ENCODE data around the gene S1PR3. TPM values are rescaled to one million over a fixed set of nuclear protein-coding genes. Genes with fewer than 3 reads are reported as not detected.

The S1PR3 gene
- polyA plus RNA-seq, 4 donors = 53.9 to 68.3 (median 62.4) TPM

- DNase-seq (ENCODE audit: low read depth in 4 of 4, low spot score in 3 of 4) = no peak
Observed at GRCh38 chr9:88988796-88989641, 2.2 kb upstream of the S1PR3 start.

GRCh38 chr9:88990041-88990728 is 1.1 kb upstream of the S1PR3 start:
- no peak for DNase-seq (ENCODE audit: low read depth in 4 of 4, low spot score in 3 of 4)

GRCh38 chr9:88990729-88991065 is 571 bp upstream of the S1PR3 start:
- no peak for DNase-seq (ENCODE audit: low read depth in 4 of 4, low spot score in 3 of 4)

DNA sequence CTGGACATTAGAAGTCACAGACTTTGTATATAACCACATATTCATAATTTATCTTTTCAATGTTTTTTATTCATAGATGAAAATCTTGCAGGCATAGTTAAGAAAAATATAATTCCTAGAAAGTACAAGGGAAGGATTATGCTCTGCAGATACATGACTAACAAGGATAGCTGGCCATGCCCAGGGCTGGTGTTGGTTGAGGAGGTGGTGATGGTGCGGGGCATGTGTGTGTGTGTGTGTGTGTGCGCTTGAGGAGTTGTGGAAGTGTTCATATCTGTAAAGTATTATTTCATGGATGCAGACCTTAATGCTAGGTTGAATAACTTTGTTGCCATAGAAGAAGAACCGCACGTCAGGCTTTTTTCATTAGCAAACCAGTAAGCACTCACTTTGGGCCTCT is 1.3 kb downstream of the S1PR3 start:
- no peak for DNase-seq (ENCODE audit: low read depth in 4 of 4, low spot score in 3 of 4)

DNA sequence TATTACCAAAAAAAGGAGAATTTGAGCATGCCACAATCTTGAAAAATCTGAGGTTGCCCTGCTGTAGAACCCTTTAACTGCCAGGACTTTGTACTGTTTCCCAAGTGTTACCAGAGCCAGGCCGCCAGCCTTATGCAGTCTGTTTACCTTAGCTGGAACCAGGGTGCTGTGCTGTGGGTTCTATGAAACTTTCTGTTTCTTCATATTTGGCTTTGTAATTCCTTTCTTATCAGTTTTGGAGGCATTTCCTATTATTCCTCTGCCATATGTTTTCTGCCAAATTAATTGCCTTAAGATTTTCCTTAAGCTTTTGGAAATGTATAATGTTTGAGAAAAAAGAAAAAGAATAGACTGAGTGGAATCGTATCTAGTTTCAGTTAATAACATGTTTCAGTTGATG is 2.1 kb downstream of the S1PR3 start:
- no peak for DNase-seq (ENCODE audit: low read depth in 4 of 4, low spot score in 3 of 4)

- DNase-seq (ENCODE audit: low read depth in 4 of 4, low spot score in 3 of 4) = no peak
Observed at GRCh38 chr9:88993871-88994460, 2.7 kb downstream of the S1PR3 start.

- no peak for DNase-seq (ENCODE audit: low read depth in 4 of 4, low spot score in 3 of 4)
Observed at GRCh38 chr9:88994469-88995199, 3.4 kb downstream of the S1PR3 start.

DNA sequence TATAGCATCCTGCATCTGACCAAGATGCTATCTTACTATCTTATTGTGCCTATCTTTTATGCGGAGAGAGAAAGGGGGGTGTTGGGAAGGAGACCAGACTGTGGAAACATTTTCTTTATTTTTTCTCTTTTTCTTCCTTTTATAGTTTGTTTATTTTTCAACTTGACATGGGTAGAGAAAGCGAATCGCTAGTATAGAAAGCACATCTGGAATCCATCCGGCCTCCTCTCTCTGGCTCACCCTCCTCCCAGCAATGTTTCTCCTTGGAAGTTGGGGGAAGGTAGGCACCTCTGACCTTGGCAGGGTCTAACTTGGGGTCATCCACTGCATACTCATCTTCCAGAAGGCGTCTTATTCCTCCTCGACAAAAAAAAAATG is 3.9 kb downstream of the S1PR3 start:
- no peak for DNase-seq (ENCODE audit: low read depth in 4 of 4, low spot score in 3 of 4)

GRCh38 chr9:88995627-88996026 is 4.4 kb downstream of the S1PR3 start:
- no peak for DNase-seq (ENCODE audit: low read depth in 4 of 4, low spot score in 3 of 4)

GRCh38 chr9:88996046-88996920 is 5.0 kb downstream of the S1PR3 start:
- DNase-seq (ENCODE audit: low read depth in 4 of 4, low spot score in 3 of 4) = no peak

GRCh38 chr9:88996921-88997235 is 5.6 kb downstream of the S1PR3 start:
- DNase-seq (ENCODE audit: low read depth in 4 of 4, low spot score in 3 of 4) = no peak

DNA sequence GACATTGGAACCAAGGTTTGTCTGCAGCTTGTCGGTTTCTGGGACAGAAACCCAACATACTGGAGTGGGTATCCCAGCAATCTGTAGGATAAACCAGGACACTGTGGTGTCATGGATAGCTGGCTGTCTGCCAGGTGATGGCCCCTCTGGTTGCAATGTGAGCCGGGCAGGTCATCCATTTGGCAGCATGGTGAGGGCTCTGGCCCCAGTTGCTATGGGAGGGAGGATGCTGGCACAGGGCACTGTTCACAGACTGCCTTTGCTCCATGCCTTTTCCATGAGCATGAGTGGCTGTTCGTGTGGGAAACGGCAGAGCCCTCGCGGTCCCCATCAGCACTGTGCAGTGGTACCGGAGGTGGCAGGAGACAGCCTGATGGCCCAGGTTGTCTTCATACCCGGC is 6.4 kb downstream of the S1PR3 start:
- DNase-seq (ENCODE audit: low read depth in 4 of 4, low spot score in 3 of 4) = no peak

DNA sequence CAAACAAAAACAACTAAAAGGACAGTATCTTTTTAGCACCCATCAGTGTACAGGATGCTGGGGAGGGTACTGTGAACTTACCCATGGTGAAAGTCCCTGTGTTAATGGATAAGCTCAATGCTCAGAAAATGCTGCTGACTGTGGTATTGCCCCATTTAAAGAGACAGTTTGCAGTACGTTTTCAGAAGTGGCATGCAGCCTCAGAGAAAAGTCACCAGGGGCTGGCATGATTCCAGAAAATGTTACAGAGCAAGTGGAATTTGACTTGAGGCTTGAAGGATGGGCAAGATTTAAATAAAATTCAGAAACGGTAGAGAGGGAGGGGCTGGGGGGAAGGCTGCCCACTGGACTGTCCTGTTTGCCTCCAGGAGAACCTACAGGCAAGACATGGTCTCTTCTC is 7.2 kb downstream of the S1PR3 start:
- DNase-seq (ENCODE audit: low read depth in 4 of 4, low spot score in 3 of 4) = no peak

DNA sequence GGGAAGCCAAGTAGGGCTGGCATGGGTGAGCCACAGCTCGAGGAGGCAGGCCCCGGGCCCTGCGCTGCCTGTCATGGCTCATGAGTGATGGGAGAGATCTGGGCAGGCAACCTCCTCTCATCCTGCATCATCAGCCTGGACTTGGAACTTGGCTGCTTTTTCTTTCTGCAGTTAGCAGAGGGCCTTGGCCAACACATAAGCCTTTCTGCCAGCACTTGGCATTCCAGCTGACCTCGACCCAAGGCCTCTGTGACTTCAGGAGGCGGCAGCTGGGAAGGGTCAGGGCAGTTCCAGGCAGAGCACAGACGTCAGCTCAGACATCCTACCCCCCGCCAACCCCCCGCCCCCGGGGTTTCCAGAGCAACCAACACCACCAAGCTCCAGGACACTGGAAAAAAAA is 7.6 kb downstream of the S1PR3 start:
- no peak for DNase-seq (ENCODE audit: low read depth in 4 of 4, low spot score in 3 of 4)

GRCh38 chr9:89000371-89000781 is 9.1 kb downstream of the S1PR3 start:
- DNase-seq (ENCODE audit: low read depth in 4 of 4, low spot score in 3 of 4) = no peak

DNA sequence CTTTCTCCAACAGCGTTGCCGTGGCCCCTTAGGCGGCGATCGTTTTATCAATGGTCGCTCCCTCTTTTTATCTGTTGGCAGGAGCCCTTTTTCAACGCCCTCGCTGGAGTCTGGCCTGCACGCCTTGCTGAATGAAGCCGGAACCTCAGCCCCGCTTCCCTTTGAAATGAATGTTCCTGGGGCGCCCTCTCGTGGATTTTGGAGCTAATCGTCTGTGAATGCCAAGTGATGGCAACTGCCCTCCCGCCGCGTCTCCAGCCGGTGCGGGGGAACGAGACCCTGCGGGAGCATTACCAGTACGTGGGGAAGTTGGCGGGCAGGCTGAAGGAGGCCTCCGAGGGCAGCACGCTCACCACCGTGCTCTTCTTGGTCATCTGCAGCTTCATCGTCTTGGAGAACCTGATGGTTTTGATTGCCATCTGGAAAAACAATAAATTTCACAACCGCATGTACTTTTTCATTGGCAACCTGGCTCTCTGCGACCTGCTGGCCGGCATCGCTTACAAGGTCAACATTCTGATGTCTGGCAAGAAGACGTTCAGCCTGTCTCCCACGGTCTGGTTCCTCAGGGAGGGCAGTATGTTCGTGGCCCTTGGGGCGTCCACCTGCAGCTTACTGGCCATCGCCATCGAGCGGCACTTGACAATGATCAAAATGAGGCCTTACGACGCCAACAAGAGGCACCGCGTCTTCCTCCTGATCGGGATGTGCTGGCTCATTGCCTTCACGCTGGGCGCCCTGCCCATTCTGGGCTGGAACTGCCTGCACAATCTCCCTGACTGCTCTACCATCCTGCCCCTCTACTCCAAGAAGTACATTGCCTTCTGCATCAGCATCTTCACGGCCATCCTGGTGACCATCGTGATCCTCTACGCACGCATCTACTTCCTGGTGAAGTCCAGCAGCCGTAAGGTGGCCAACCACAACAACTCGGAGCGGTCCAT is 10.0 kb downstream of the S1PR3 start:
- DNase-seq (ENCODE audit: low read depth in 4 of 4, low spot score in 3 of 4) = peak; percentile 76 to 88 (median 84)

DNA sequence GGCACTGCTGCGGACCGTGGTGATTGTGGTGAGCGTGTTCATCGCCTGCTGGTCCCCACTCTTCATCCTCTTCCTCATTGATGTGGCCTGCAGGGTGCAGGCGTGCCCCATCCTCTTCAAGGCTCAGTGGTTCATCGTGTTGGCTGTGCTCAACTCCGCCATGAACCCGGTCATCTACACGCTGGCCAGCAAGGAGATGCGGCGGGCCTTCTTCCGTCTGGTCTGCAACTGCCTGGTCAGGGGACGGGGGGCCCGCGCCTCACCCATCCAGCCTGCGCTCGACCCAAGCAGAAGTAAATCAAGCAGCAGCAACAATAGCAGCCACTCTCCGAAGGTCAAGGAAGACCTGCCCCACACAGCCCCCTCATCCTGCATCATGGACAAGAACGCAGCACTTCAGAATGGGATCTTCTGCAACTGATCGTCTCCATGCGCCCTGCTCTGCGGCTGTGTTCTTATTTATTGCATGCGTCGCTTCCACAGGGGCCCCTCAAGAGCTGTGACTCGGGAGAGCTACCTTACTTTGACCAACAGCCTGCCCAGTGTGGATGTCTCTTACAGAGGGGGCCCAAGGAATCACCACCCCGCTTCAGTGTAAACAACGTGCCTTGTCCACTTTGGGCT is 10.8 kb downstream of the S1PR3 start:
- no peak for DNase-seq (ENCODE audit: low read depth in 4 of 4, low spot score in 3 of 4)

DNA sequence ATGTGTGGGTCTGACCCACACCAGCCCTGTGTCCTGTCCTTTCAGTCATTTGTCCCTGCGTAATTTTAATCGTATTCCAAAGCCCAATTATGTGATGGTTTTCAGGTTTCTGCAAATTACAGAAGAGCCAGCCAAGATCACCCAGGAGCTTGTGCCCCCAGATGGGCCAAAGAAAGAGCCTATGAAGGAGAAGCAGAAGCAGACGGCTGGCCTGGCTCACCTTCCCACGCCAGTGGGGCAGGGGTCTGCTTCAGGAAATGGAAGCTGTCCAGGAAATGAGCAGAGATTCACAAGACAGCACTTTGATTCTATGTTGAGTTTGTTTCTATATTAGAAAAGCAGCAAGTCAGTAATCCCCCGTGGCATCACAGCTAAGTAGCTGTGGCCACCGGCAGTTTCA is 11.7 kb downstream of the S1PR3 start:
- DNase-seq (ENCODE audit: low read depth in 4 of 4, low spot score in 3 of 4) = no peak

- DNase-seq (ENCODE audit: low read depth in 4 of 4, low spot score in 3 of 4) = no peak
Observed at GRCh38 chr9:89005323-89005722, 14.1 kb downstream of the S1PR3 start.
